ENCODE data around the gene DHX58.

DNA sequence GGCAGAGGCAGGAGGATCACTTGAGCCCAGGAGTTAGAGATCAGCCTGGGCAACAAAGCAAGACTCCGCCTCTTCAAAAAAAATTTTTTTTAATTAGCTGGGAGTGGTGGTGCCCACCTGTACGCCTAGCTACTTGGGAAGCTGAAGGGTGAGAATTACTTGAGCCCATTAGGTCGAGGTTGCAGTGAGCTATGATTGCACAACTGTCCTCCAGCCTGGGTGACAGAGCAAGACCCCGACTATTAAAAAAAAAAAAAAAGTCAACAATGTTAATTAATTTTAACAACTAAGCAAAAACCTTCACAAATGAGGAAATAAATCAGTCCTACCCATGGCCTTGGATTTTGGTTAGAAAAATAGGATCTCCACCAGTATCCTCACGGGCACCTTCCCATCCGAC, 5.4 kb downstream of the DHX58 start:
- TF ChIP-seq, protein P1, sequence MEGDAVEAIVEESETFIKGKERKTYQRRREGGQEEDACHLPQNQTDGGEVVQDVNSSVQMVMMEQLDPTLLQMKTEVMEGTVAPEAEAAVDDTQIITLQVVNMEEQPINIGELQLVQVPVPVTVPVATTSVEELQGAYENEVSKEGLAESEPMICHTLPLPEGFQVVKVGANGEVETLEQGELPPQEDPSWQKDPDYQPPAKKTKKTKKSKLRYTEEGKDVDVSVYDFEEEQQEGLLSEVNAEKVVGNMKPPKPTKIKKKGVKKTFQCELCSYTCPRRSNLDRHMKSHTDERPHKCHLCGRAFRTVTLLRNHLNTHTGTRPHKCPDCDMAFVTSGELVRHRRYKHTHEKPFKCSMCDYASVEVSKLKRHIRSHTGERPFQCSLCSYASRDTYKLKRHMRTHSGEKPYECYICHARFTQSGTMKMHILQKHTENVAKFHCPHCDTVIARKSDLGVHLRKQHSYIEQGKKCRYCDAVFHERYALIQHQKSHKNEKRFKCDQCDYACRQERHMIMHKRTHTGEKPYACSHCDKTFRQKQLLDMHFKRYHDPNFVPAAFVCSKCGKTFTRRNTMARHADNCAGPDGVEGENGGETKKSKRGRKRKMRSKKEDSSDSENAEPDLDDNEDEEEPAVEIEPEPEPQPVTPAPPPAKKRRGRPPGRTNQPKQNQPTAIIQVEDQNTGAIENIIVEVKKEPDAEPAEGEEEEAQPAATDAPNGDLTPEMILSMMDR (IDR thresholded peaks at IDR 0.05): no peak
- no peak for TF ChIP-seq POLR2A (IDR thresholded peaks at IDR 0.05)
